Tibial nerve (tissue), 4 donors: ENCODE measurements around the gene TAS2R10. TPM values are rescaled to one million over a fixed set of nuclear protein-coding genes. Genes with fewer than 3 reads are reported as not detected.

Experiments used
- DNase-seq, 2 donors: peaks; one replicate each; pipeline ENCODE4 v3.0.0-alpha.2; 2019; ENCODE audit warnings: low spot score in 2 of 2
- H3K27ac ChIP-seq, 4 donors: fragments of 200-600 bp; sonication (generic) in 3 of 4; one replicate each; pipeline ENCODE4 v1.5.1; 2017 to 2019; ENCODE audit warnings: mild to moderate bottlenecking in 1 of 4
- H3K27me3 ChIP-seq, 2 donors: fragments of 200-600 bp; sonication (generic) in 1 of 2; one replicate each; pipeline versions ENCODE4 v1.5.1 to v1.6.0; 2017 to 2019
- H3K36me3 ChIP-seq, 3 donors: fragments of 200-600 bp; sonication (generic); one replicate each; pipeline ENCODE4 v1.5.1; 2018 to 2019
- H3K4me1 ChIP-seq, 4 donors: fragments of 200-600 bp; sonication (generic) in 3 of 4; one replicate each; pipeline ENCODE4 v1.5.1; 2017 to 2019
- H3K4me3 ChIP-seq, 4 donors: fragments of 200-600 bp; sonication (generic) in 3 of 4; one replicate each; pipeline ENCODE4 v1.5.1; 2017 to 2019; ENCODE audit warnings: mild to moderate bottlenecking in 1 of 4, moderate library complexity in 1 of 4
- H3K9me3 ChIP-seq, 4 donors: fragments of 200-600 bp; sonication (generic) in 3 of 4; one replicate each; pipeline ENCODE4 v1.5.1; 2017 to 2019
- EP300 ChIP-seq, 2 donors: sonication (generic); formaldehyde crosslinking; IDR thresholded peaks; one replicate each; pipeline ENCODE4 v1.6.1; 2017; ENCODE audit warnings: antibody characterized with exemption in 2 of 2, mild to moderate bottlenecking in 1 of 2
- POLR2A ChIP-seq, 2 donors: fragments of 450-650 bp; IDR thresholded peaks; one replicate each; pipeline ENCODE4 v1.6.1; 2017; ENCODE audit warnings: antibody characterized with exemption in 2 of 2, mild to moderate bottlenecking in 2 of 2, moderate library complexity in 2 of 2
- WGBS, 2 donors: methylation state at CpG; one replicate each; pipeline ENCODE4 v1.1.5; 2018; 5-methylcytosine and 5-hydroxymethylcytosine counted together
- total RNA-seq, 4 donors: library from RNA; depleted of rRNA; stranded (reverse); fragments of >200 nt; gene quantifications; one replicate each; pipeline ENCODE4 v1.1.0, GENCODE V29; 2016
- TF ChIP-seq, protein P1 (sequence below), 5 experiments: fragments of 200-600 bp in 3 of 5; fragments of 450-650 bp in 2 of 5; sonication (generic) in 3 of 5; IDR thresholded peaks; one replicate each; pipeline ENCODE4 v1.5.1; 2016 to 2019; ENCODE audit warnings: antibody characterized with exemption in 5 of 5, mild to moderate bottlenecking in 3 of 5, moderate library complexity in 2 of 5

The TAS2R10 gene, protein sequence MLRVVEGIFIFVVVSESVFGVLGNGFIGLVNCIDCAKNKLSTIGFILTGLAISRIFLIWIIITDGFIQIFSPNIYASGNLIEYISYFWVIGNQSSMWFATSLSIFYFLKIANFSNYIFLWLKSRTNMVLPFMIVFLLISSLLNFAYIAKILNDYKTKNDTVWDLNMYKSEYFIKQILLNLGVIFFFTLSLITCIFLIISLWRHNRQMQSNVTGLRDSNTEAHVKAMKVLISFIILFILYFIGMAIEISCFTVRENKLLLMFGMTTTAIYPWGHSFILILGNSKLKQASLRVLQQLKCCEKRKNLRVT
- total RNA-seq: 1 to 10 TPM in 2 of 4 donors, under 1 TPM in 1, not detected in 1; 0.59 to 1.7 (median 1.5) TPM

DNA sequence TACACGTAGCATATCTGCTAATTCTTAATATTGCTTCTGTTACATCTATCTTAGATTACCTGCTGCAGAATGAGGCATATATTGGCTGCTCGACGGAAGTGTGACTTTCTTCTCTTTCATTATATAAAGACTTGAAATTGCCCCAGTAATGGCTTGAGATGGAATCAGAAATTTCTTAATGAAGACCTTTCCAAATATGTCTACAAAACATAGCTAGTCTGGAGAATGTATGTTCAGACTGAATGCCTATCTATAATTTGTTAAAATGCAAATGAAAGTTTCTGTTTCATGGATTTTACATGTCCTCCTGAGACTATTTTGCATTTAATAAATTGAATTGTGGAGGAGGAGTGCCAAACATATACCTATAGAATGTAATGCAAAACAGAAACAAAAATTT, at the start of gene TAS2R10:
TSS of gene TAS2R10 (minus strand) at position 101 of the 400 bp plus-strand sequence. CDS start at position 12, 89 bp downstream.
- no peaks in the 10 kb centered on the region for H3K9me3 ChIP-seq
- 87 to 88% methylated on average over 3 of the region's 3 CpGs for WGBS, 2 donors
- no peak within 1 kb of the TSS for H3K4me3 ChIP-seq
- no peaks in the 10 kb centered on the region for H3K36me3 ChIP-seq
- H3K4me1 ChIP-seq: no peaks in the 10 kb centered on the region
- H3K27me3 ChIP-seq: no peaks in the 10 kb centered on the region
- TF ChIP-seq EP300 (IDR thresholded peaks at IDR 0.05): no peak
- TF ChIP-seq, protein P1, sequence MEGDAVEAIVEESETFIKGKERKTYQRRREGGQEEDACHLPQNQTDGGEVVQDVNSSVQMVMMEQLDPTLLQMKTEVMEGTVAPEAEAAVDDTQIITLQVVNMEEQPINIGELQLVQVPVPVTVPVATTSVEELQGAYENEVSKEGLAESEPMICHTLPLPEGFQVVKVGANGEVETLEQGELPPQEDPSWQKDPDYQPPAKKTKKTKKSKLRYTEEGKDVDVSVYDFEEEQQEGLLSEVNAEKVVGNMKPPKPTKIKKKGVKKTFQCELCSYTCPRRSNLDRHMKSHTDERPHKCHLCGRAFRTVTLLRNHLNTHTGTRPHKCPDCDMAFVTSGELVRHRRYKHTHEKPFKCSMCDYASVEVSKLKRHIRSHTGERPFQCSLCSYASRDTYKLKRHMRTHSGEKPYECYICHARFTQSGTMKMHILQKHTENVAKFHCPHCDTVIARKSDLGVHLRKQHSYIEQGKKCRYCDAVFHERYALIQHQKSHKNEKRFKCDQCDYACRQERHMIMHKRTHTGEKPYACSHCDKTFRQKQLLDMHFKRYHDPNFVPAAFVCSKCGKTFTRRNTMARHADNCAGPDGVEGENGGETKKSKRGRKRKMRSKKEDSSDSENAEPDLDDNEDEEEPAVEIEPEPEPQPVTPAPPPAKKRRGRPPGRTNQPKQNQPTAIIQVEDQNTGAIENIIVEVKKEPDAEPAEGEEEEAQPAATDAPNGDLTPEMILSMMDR (IDR thresholded peaks at IDR 0.05): no peak
- TF ChIP-seq POLR2A (IDR thresholded peaks at IDR 0.05): no peak
- no peak for DNase-seq
- H3K27ac ChIP-seq: no peak within 1 kb of the TSS

DNA sequence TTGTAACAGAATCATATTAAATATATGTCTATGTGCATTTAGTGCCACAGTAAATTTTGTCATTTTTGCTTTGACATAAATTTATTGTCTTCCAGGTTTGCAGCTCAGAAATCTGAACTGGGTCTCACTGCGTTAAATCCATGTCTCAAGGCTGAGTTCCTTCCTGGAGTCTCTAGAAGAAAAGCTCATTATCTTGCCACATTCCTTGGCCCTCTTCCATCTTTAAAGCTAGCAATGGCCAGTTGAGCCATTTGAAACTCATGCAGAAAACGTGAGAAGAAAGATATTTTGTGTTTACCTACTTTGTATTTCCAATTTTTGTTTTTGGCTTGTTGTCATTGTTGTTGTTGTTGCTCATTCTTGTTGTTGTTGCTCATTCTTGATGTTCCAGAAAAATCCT, 47.2 kb upstream of the TAS2R10 start:
- TF ChIP-seq POLR2A (IDR thresholded peaks at IDR 0.05) (no peak), EP300 (IDR thresholded peaks at IDR 0.05) (no peak)
- TF ChIP-seq, protein P1 (IDR thresholded peaks at IDR 0.05): no peak
- 23 to 26% methylated on average over 2 of the region's 2 CpGs for WGBS, 2 donors
- Histone ChIP-seq H3K4me3 (no peak overlapping the region), H3K9me3 (peaks cover 0 to 8% (median 0%) of the 10 kb centered on the region in 4 donors), H3K27me3 (no peaks in the 10 kb centered on the region), H3K36me3 (peaks cover 0 to 30% (median 0%) of the 10 kb centered on the region in 3 donors), H3K27ac (no peak overlapping the region), H3K4me1 (peaks cover 0 to 5% (median 1%) of the 10 kb centered on the region in 4 donors)
- DNase-seq: no peak

DNA sequence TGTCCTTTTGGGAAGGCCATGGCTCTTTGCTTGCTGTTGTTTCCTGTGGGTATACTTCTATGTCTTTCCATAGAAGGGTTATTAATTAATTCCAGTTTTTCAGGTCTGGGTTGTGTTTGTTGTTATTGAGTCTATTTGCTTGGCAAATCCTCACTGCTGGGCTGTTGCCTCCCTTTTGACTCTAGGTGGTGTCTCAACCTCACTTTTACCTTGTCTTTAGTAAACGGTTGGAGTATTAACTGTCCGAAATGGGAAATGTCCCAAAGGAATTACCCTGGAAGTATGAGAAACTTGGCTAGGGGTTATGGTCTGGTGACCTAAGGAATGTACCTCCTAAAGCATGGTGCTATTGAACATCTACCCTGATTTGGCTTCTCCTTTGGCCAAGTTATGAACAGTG, 41.2 kb upstream of the TAS2R10 start:
- H3K4me3 ChIP-seq: no peak overlapping the region
- H3K27ac ChIP-seq: no peak overlapping the region
- H3K4me1 ChIP-seq: no peaks in the 10 kb centered on the region
- H3K36me3 ChIP-seq: peaks cover 0 to 24% (median 0%) of the 10 kb centered on the region in 3 donors
- no peak for DNase-seq
- no peaks in the 10 kb centered on the region for H3K27me3 ChIP-seq
- H3K9me3 ChIP-seq: peaks cover 0 to 15% (median 3%) of the 10 kb centered on the region in 4 donors
- no peak for TF ChIP-seq POLR2A (IDR thresholded peaks at IDR 0.05)
- TF ChIP-seq, protein P1 (IDR thresholded peaks at IDR 0.05): no peak
- 74 to 84% methylated on average over 2 of the region's 2 CpGs for WGBS, 2 donors

DNA sequence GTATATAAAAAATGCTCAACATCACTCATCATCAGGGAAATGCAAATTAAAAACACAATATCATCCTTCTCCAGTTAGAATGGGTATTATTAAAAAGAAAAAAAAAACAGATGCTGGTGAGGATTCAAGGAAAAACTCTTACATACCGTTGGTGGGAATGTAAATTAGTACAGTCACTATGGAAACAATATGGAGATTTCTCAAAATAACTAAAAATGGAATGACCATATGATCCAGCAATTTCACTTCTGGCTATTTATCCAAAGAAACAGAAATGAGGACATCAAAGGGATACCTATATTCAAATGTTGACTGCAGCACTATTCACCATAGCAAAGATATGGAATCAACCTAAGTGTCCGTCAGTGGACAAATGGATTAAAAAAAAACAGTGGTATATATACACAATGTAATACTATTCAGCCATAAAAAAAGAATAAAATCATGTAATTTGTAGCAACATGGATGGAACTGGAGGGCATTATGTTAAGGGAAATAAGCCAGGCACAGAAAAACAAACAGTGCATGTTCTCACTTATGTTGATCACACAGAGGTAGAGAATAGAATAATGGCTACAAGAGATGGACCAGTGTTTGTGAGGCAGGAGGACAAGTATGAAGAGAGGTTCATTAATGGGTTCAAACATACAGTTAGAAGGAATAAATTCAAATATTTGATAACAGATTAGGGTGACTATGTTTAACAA, 37.5 kb upstream of the TAS2R10 start:
- H3K4me3 ChIP-seq: no peak overlapping the region
- 94 to 97% methylated on average over 2 of the region's 2 CpGs for WGBS, 2 donors
- H3K27me3 ChIP-seq: no peaks in the 10 kb centered on the region
- no peaks in the 10 kb centered on the region for H3K4me1 ChIP-seq
- peaks cover 0 to 26% (median 7%) of the 10 kb centered on the region in 4 donors for H3K9me3 ChIP-seq
- DNase-seq: no peak
- TF ChIP-seq, protein P1 (IDR thresholded peaks at IDR 0.05): no peak
- TF ChIP-seq POLR2A (IDR thresholded peaks at IDR 0.05) (no peak), EP300 (IDR thresholded peaks at IDR 0.05) (no peak)
- H3K27ac ChIP-seq: no peak overlapping the region
- H3K36me3 ChIP-seq: peaks cover 0 to 31% (median 0%) of the 10 kb centered on the region in 3 donors

DNA sequence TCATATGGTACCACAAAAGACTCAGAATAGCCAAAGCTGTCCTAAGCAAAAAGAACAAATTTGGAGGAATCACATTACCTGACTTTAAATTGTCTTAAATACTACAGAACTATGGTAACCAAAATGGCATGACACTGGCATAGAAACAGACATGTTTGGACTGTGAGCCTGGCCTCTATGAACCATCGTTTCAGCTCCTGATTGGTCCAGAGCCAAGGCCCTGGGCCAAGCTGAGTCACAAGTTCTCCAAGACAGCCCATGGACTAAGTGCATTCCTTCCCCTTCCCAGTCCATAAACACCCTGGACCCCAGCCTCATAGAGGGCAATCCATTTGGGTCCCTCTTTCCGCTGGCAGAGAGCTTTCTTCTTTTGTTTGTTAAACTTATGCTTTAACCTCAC, 35.2 kb upstream of the TAS2R10 start:
- TF ChIP-seq POLR2A (IDR thresholded peaks at IDR 0.05) (no peak), EP300 (IDR thresholded peaks at IDR 0.05) (no peak)
- TF ChIP-seq, protein P1 (IDR thresholded peaks at IDR 0.05): no peak
- 76 to 91% methylated on average over 2 of the region's 2 CpGs for WGBS, 2 donors

More for the DNA sequence above, 35.2 kb upstream of the TAS2R10 start:
- Histone ChIP-seq H3K4me3 (no peak overlapping the region), H3K9me3 (peaks cover 0 to 35% (median 12%) of the 10 kb centered on the region in 4 donors), H3K36me3 (peaks cover 0 to 39% (median 0%) of the 10 kb centered on the region in 3 donors), H3K27ac (no peak overlapping the region), H3K27me3 (no peaks in the 10 kb centered on the region), H3K4me1 (no peaks in the 10 kb centered on the region)
- DNase-seq: no peak
